HG02970 (cell line): ENCODE data around the gene HINFP.
"Not testable (repeated sequence)": the region's sequence is repeated elsewhere in the genome, so short reads cannot be mapped to it uniquely, and the experiment has no call there.

Source experiments
- ATAC-seq: cut with Tn5 transposase; IDR thresholded peaks from one replicate; pipeline ENCODE4 v1.9.1; 2021; ENCODE audit warnings: mild to moderate bottlenecking, moderate library complexity, moderate number of reproducible peaks; ENCODE audit not compliant: unreplicated experiment, low FRiP score

Gene HINFP

GRCh38 chr11:119180729-119181676, 59.6 kb downstream of the HINFP start:
- ATAC-seq: no peak

DNA sequence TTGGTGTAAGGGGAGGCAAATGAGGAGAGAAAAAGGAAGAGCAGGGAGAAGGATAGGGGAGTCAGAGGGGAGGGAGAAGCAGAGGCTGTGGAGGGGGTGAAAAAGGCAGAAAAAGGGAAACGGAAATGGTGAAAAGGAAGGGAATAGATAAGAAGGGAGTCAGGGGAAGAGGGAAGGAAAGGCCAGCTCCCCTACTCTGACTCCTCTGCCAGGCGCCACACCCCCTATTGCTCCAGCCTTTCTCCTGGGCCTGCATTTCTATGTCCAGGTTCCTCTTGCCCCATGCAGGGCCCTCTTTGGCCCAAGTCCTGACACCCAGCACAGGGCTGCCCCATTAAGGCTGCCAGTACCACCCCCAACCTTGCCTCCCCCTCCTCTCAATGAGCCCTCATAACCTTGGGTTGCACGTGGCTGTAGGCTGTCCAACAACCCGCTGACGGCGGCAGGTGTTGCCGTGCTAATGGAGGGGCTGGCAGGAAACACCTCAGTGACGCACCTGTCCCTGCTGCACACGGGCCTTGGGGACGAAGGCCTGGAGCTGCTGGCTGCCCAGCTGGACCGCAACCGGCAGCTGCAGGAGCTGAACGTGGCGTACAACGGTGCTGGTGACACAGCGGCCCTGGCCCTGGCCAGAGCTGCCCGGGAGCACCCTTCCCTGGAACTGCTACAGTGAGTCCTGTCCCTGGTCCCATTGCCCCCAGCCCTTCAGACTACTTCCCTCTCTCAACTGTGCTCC, 60.5 kb downstream of the HINFP start:
- no peak for ATAC-seq

DNA sequence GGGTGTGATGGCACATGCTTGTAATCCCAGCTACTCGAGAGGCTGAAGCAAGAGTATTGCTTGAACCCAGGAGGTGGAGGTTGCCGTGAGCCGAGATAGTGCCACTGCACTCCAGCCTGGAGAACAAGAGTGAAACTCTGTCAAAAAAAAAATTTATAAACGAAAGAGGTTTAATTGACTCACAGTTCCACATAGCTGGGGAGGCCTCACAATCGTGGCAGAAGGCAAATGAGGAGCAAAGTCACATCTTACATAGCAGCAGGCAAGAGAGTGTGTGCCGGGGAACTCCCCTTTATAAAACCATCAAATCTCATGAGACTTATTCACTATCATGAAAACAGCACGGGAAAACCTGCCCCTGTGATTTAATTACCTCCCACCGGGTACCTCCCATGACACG, 63.0 kb downstream of the HINFP start:
- ATAC-seq: not testable (repeated sequence)
